HK-2 (cell line): ENCODE data around the gene NUP160.
"Not testable (repeated sequence)": the region's sequence is repeated elsewhere in the genome, so short reads cannot be mapped to it uniquely, and the experiment has no call there.

Experiments used
- DNase-seq: peaks from one replicate; pipeline ENCODE4 v3.0.0-alpha.2; 2018; ENCODE audit not compliant: unreplicated experiment

NUP160 gene

GRCh38 chr11:47861728-47862127 lies 13.6 kb upstream of the NUP160 start:
- no peak for DNase-seq

GRCh38 chr11:47860536-47860935 lies 12.4 kb upstream of the NUP160 start:
- no peak for DNase-seq

DNA sequence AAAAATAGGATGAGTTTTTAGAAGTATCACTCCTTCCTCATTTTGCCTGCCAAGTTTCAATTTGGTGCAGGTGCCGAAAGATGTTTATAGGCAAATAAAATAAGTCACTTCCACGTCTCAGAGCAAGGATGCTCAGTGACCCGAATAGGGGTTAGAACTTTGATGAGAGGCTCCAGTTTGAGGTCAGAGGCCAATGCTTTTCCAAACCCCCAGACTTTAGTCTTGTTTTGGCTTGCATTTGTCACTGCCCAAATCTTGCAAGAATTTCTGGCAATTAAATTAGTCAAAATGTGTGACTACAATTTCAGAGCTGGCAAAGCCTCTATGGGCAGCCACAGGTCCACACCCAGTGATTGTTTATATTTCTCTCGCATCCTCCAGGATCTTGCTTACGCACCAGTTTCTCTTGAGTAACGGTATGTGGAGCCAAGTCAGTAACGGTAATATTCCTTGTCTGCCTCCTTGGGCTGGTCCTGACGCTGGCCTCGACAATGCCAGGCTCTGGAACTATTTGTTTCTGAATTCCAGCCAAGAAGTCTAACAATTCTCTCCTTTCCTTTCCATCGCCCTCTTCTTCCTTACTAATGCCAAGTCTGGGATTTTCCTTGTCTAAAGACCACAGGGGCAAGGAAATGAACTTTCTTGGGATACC lies 9.9 kb upstream of the NUP160 start:
- DNase-seq: no peak

GRCh38 chr11:47857485-47857884 lies 9.3 kb upstream of the NUP160 start:
- DNase-seq: no peak

DNA sequence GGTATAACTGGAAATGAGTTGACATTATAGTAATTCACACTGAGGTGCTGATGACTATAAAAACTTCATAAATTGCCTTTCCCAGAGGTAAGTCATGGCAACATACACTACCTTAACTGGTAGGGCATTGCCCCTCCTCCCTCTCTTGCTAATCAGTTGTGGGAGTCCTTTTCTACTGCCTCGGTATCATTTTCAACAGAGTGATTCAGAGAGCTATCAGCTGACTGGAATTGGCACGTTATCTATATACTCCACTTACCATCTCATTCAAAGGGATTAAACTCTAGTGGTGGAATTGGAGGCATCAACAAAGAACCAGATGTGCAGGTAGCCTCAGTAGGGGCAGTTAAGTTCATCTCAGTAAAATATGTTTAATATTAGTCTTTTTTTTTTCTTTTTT lies 8.0 kb upstream of the NUP160 start:
- no peak for DNase-seq

- no peak for DNase-seq
These were observed 6.5 kb upstream of the NUP160 start for GRCh38 chr11:47854667-47855066.

- DNase-seq: no peak
These were observed 3.9 kb upstream of the NUP160 start for GRCh38 chr11:47852053-47852452.

- no peak for DNase-seq
These were observed 2.2 kb upstream of the NUP160 start for GRCh38 chr11:47850337-47850736.

GRCh38 chr11:47848700-47849155 lies 578 bp upstream of the NUP160 start:
- DNase-seq: no peak

DNA sequence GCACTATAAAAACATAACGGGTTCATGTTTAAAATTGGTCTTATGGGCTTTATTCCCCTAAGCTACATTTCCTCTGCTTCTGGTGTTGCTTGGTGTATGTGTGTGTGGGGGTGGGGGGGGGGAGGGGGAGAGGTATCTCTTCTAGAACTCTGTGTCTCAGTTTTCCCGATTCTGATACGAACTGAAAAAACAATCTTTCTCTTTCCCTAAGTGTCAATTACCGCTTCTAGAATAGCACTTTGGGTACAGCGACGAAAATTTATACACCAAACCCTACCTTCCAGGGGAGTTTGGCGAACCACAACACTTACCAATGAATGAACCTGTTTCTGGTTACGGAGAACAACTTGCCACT lies 636 bp downstream of the NUP160 start:
- DNase-seq: no peak

DNA sequence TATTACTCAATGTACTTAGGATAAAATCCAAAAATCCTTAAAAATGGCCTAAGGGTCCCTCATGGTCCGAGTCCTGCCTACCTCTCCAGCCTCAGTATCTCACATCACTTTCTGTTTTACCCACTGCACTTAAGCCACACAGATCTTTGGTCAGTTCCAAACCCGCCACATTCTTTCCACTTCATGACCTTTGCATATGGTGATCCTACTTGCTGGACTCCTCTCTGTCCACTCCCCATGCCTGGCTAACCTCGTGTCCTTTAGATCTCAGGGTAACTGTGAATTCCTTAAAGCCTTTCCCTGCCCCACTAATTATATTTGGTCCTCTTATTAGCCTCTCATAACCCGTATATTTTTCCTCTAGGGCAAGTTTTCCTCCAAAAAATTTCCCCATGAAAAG lies 1.2 kb downstream of the NUP160 start:
- DNase-seq: no peak

- no peak for DNase-seq
These were observed 4.6 kb downstream of the NUP160 start for GRCh38 chr11:47843361-47844055.

DNA sequence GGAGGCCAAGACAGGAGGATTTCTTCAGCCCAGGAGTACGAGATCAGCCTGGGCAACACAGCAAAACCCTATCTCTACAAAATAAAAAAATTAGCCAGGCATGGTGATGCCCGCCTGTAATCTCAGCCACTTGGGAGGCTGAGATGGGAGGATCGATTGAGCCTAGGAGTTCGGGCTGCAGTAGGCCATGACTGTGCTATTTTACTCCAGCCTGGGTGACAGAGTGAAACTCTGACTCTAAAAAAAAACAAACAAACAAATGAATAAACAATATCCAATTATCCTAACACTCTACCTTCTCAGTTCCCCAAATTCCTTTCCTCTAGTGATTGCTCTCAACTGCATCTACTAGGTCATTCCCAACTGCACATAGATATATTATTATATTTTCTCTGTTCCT lies 5.4 kb downstream of the NUP160 start:
- DNase-seq: no peak

GRCh38 chr11:47837929-47838328 lies 10.2 kb downstream of the NUP160 start:
- no peak for DNase-seq

DNA sequence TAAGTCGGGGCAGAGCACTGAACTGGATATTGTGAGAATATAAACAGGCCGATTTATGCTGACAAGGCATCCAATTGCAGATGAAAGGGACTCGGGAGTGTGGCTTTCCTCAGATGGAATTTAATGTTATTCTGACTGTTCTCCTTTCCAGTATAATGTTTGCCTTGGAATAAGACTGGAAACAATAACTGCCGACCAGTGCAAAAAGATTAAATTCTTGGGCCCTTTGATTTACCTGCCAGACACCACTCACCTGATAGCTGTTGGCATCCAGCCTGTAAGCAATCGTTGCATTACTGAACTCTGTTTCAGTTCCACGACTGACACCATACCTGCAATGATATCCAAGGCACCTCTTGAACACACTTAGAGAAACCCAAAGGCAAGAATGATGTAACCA lies 10.9 kb downstream of the NUP160 start:
- DNase-seq: no peak

DNA sequence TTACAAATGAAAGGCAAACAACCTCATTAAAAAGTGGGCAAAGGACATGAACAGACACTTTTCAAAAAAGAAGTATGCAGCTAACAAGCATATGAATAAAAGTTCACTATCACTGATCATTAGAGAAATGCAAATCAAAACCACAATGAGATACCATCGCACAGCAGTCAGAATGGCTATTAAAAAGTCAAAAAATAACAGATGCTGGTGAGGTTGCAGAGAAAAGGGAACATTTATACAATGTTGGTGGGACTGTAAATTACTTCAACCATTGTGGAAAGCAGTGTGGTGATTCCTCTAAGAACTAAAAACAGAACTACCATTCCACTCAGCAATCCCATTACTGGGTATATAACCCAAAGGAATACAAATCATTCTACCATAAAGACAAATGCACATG lies 18.1 kb downstream of the NUP160 start:
- not testable (repeated sequence) for DNase-seq

DNA sequence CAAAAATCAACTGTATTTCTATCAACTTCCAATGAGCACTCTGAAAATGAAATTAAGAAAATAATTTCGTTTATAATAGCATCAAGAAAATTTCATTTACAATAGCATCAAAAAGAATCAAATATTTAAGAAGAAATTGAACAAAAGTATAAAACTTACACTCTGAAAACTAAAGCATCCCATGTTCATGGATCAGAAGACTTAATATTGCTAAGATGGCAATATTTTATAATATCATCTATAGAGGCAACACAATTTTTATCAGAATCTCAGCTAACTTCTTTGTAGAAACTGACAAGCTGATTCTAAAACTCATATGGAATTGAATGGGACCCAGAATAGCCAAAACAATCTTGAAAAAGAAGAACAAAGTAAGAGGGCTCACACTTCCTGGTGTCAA lies 19.9 kb downstream of the NUP160 start:
- DNase-seq: no peak

DNA sequence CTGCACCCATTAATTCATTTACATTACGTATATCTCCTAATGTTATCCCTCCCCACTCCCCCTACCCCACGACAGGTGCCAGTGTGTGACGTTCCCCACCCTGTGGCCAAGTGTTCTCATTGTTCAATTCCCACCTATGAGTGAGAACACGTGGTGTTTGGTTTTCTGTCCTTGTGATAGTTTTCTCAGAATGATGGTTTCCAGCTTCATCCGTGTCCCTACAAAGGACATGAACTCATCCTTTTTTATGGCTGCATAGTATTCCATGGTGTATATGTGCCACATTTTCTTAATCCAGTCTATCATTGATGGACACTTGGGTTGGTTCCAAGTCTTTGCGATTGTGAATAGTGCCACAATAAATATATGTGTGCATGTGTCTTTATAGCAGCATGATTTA lies 25.5 kb downstream of the NUP160 start:
- DNase-seq: not testable (repeated sequence)

GRCh38 chr11:47819743-47820142 lies 28.4 kb downstream of the NUP160 start:
- DNase-seq: no peak

DNA sequence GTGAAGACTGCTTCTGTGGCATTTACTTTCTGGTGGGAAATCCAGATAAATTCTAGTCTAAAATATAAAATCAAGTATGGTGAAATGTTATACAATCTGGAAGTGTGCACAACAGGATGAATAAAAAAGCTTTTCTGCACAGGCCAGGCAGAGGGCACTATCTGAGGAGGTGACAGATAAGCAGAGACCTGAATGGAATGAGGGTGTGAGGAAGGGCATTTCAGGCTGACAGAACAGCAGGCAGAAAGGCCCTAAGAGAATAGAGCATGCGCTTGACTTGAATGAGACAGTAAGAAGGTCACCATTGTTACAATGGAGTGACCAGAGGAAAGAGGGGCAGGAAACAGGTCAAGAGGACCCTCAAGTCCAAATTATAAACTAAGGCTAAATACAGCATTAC lies 47.4 kb downstream of the NUP160 start:
- no peak for DNase-seq

DNA sequence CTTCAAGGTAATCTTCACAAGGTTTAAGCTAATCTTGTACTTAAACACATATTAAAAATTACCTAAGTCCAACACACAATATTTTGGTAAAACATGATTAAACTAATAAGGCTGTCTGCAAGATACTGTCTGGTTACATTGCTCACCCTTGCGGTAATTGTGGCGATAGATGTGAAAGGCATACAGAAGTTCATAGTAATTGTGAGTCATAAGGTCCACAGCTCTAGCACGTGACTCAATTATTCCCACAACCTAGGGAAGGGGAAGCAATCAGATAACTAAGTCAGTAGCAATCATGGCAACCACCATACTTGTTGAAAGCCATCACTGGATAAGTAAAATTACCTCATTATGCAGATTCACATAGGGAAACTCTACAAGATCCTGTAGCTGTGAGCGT lies 50.5 kb downstream of the NUP160 start:
- no peak for DNase-seq

DNA sequence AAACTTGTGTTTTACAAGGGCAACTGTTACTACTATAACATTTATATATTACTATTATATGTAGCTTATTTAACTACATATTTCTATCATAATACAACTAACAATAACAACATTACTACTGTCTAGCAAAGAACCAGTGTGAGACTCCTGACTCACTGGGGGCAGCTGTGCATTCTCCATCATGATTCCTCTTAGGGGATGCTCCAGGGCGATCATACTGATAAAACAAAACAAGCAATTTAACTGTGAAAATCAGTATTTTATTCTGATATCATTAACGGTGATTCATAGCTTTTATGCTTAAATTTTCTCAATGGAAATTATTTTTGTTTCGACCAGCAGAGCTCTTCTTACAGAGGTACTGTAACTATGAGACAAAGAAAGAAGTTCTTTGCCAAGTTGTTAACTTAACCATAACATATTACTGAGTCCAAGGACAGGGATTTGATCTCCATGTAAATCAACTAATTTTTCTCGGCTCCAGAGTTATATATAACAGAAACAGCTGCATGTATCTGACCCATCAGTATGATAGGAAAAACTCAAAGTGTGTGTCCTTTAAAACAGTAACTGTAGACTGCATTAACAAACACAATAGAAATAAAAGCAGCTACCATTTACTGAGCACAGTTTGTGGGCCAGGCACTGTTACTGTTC lies 56.2 kb downstream of the NUP160 start:
- no peak for DNase-seq

DNA sequence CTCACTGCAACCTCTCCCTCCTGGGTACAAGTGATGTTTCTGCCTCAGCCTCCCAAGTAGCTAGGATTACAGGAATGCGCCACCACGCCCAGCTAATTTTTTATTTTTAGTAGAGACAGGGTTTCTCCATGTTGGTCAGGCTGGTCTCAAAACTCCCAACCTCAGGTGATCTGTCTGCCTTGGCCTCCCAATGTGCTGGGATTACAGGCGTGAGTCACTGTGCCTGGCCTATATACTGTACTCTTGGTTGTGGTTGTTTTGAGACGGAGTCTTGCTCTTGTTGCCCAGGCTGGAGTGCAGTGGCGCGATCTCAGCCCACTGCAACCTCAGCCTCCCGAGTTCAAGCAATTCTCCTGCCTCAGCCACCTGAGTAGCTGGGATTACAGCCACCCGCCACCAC lies 58.1 kb downstream of the NUP160 start:
- not testable (repeated sequence) for DNase-seq
